GM15510 (cell line): Measurements from ENCODE around the gene RTN4.

Source experiments
- POLR2A ChIP-seq: IDR thresholded peaks from 3 replicates; pipeline ENCODE4 v1.6.1; 2011; ENCODE audit warnings: borderline replicate concordance; ENCODE audit not compliant: insufficient read length; ENCODE audit errors: extremely low read depth

The RTN4 gene

GRCh38 chr2:55080204-55080738 is 30.0 kb upstream of the RTN4 start:
- TF ChIP-seq POLR2A: no peak

- TF ChIP-seq POLR2A: no peak
Observed at GRCh38 chr2:55078956-55079355, 28.7 kb upstream of the RTN4 start.

- no peak for TF ChIP-seq POLR2A
Observed at GRCh38 chr2:55076721-55077120, 26.5 kb upstream of the RTN4 start.

DNA sequence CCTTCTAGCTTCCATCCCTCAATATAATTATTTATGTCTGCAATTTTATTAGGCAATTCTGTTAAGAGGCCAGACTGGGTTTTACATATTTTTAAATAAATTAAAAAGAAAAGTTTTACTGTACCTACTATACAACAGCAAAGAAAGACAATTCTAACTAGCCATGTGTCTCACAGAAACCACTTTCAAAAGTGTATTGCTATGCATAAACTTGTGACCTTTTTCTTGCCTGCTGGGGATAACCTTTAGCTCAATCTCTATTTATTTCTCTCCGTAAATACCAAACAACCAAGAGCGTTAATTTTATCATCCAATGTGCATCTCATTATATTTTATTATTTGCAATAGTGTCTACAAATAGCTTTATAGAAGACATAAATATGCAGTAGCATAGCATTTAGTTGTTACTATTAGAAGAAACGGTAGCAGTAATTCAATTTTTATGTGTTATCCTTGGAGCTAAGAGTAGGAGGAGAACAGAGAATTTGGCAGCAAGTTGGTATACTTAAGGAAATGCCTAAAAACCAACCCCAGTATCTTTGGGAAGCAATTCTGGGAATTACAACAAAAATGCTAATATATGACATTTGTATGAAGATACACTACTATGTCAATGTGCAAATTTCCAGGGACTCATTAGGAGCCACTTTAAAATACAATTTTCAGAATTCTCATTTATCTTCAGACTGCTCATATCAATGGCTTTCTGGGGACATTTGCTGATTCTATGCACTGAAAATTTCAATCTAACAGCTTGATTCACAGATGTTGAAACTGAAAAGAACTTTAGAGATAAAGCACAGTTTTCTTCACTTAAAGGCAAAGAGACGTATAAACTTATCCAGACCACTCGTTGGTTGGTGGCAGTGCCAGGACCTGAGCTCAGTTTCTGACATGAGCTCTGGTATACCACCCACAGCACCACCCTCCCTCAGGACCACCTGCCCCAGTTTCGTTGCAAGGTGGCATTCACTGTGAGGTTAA is 23.0 kb upstream of the RTN4 start:
- TF ChIP-seq POLR2A: no peak

GRCh38 chr2:55063713-55064323 is 13.6 kb upstream of the RTN4 start:
- no peak for TF ChIP-seq POLR2A

GRCh38 chr2:55063226-55063625 is 13.0 kb upstream of the RTN4 start:
- no peak for TF ChIP-seq POLR2A

DNA sequence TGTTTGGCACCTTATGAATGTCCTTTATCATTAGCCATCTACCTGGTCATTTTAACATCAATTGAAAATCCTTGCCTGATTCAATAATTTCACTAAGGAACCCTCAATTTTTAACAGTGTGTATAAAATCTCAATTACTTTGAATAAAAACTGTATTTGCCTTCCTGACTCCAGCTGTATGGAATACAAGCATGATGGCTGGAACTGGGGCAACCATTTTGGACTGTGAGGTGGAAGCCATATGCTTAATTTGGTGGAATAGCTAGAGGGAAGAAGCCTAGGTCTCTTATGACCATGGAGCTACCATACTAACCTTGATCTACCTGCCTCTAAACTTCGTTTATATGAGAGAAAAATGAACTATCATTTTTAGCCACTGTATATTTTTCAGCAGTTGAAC is 12.5 kb upstream of the RTN4 start:
- TF ChIP-seq POLR2A: no peak

GRCh38 chr2:55061523-55062344 is 11.5 kb upstream of the RTN4 start:
- TF ChIP-seq POLR2A: no peak

DNA sequence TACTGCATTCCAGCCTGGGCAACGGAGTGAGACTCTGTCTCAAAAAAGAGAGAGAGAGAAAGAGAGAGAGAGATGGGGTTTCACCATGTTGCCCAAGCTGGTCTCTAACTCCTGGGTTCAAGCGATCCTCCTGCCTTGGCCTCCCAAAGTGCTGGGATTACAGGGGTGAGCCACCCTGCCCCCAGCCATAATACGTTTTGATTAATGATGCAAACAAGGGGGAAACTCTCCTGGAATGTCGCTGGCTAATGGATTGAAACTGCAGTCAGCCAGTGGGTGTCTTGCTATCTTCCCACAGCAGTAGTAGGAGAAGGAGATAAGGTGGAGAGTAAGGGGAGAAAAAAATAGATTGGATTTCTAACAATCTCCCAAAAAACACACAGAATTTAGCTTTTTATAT is 9.5 kb upstream of the RTN4 start:
- no peak for TF ChIP-seq POLR2A

DNA sequence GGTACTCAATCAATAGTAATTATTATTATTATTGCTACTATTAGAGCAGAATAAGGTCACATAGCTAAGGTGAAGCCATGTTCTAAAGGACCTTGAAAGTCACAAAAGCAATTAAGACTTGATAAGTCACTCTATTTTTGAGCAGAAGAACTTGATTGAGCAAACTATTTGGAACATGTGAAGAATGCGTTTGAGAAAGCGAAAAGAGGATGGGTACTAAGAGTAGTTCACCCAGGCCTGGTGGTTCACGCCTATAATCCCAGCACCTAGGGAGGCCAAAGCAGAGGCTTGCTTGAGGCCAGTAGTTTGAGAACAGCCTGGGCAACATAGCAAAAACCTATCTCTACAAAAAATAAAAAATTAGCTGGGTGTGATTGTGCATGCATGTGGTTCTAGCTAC is 7.2 kb upstream of the RTN4 start:
- TF ChIP-seq POLR2A: no peak

DNA sequence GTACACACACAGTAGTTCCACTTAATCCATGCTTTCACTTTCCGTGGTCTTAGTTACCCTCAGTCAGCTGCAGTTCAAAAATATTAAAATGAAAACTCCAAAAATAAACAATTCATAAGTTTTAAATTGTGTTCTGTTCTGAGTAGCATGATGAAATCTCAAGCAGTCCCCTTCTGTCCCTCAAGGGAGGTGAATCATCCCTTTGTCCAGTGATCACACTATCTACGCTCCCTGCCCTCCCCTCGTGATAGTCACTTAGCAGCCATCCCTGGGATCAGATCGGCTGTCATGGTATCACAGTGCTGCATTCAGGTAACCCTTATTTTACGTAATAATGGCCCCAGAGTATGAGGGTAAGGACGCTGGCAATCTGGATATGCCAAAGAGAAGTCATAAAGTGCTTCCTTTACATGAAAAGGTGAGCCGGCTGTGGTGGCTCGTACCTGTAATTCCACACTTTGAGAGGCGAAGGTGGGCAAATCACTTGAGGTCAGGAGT is 5.8 kb upstream of the RTN4 start:
- no peak for TF ChIP-seq POLR2A

GRCh38 chr2:55054106-55054875 is 4.0 kb upstream of the RTN4 start:
- TF ChIP-seq POLR2A: no peak

GRCh38 chr2:55052129-55053061 is 2.1 kb upstream of the RTN4 start:
- no peak for TF ChIP-seq POLR2A
